Ovary (tissue), 3 donors: ENCODE measurements around the gene OPCML.

ENCODE experiments used
- CTCF ChIP-seq, 3 donors: fragments of 450-650 bp in 2 of 3; fragments of 200-600 bp in 1 of 3; IDR thresholded peaks; one replicate each; pipeline versions ENCODE4 v1.5.1 to v1.8.0; 2016 to 2022; ENCODE audit warnings: antibody characterized with exemption in 3 of 3, mild to moderate bottlenecking in 1 of 3
- EP300 ChIP-seq: sonication (generic); formaldehyde crosslinking; IDR thresholded peaks from one replicate; pipeline ENCODE4 v1.6.1; 2017; ENCODE audit warnings: antibody characterized with exemption
- POLR2A ChIP-seq: fragments of 450-650 bp; IDR thresholded peaks from one replicate; pipeline ENCODE4 v1.6.1; 2017; ENCODE audit warnings: antibody characterized with exemption, mild to moderate bottlenecking, moderate library complexity
- donor health status: DM: no; HTN: no; CAD: no.

GRCh38 chr11:132878111-132878510 is 654.2 kb downstream of the OPCML start:
- no peak for TF ChIP-seq CTCF (IDR thresholded peaks at IDR 0.05)
- TF ChIP-seq POLR2A = no peak
- no peak for TF ChIP-seq EP300
